GM21737 (cell line): ENCODE measurements around the gene ARHGAP32.

Source experiments
- ATAC-seq: cut with Tn5 transposase; IDR thresholded peaks from one replicate; pipeline ENCODE4 v1.9.1; 2021; ENCODE audit warnings: mild to moderate bottlenecking, moderate library complexity; ENCODE audit not compliant: unreplicated experiment

Gene ARHGAP32

GRCh38 chr11:128963744-128964325, 228.3 kb downstream of the ARHGAP32 start:
- ATAC-seq = no peak

GRCh38 chr11:128962896-128963295, 229.2 kb downstream of the ARHGAP32 start:
- no peak for ATAC-seq

- no peak for ATAC-seq
Measured at GRCh38 chr11:128961645-128962044, 230.5 kb downstream of the ARHGAP32 start.

- ATAC-seq = no peak
Measured at GRCh38 chr11:128957202-128957482, 235.0 kb downstream of the ARHGAP32 start.

- ATAC-seq = peak; percentile 54
Measured at GRCh38 chr11:128956401-128957201, 235.5 kb downstream of the ARHGAP32 start.

- no peak for ATAC-seq
Measured at GRCh38 chr11:128955636-128956035, 236.5 kb downstream of the ARHGAP32 start.

GRCh38 chr11:128953151-128953550, 239.0 kb downstream of the ARHGAP32 start:
- ATAC-seq = no peak

GRCh38 chr11:128949791-128950454, 242.2 kb downstream of the ARHGAP32 start:
- ATAC-seq = no peak

GRCh38 chr11:128948583-128948982, 243.5 kb downstream of the ARHGAP32 start:
- no peak for ATAC-seq

- no peak for ATAC-seq
Measured at GRCh38 chr11:128947773-128948172, 244.4 kb downstream of the ARHGAP32 start.

GRCh38 chr11:128946648-128947047, 245.5 kb downstream of the ARHGAP32 start:
- ATAC-seq = no peak

GRCh38 chr11:128943428-128943976, 248.6 kb downstream of the ARHGAP32 start:
- no peak for ATAC-seq

GRCh38 chr11:128942817-128943427, 249.2 kb downstream of the ARHGAP32 start, which contains the start of gene TP53AIP1:
TP53AIP1 (minus strand) TSS chr11:128942871; CDS start chr11:128937818, 5,053 bp downstream.
- ATAC-seq = no peak

GRCh38 chr11:128942272-128942612, 249.9 kb downstream of the ARHGAP32 start:
- ATAC-seq = no peak

- ATAC-seq = no peak
Measured at GRCh38 chr11:128941573-128942271, 250.4 kb downstream of the ARHGAP32 start.

GRCh38 chr11:128941110-128941509, 251.0 kb downstream of the ARHGAP32 start:
- no peak for ATAC-seq

GRCh38 chr11:128940603-128941002, 251.5 kb downstream of the ARHGAP32 start:
- no peak for ATAC-seq

GRCh38 chr11:128940156-128940555, 252.0 kb downstream of the ARHGAP32 start:
- no peak for ATAC-seq

- no peak for ATAC-seq
Measured at GRCh38 chr11:128939591-128939990, 252.5 kb downstream of the ARHGAP32 start.

- ATAC-seq = no peak
Measured at GRCh38 chr11:128938156-128938885, 253.8 kb downstream of the ARHGAP32 start.
